ENCODE data around the gene IQCH. TPM values are rescaled to one million over a fixed set of nuclear protein-coding genes. Genes with fewer than 3 reads are reported as not detected.

The IQCH gene
- total and polyA plus RNA-seq, 10 donors, result 0.12 to 2.3 (median 1.3) TPM

GRCh38 chr15:67296684-67297083 is 42.1 kb downstream of the IQCH start:
- 78 to 86% (median 80%) methylated on average over 1 of the region's 1 CpG for WGBS, 5 donors
- H3K9me3 ChIP-seq, result no peaks in the 10 kb centered on the region
- no peak overlapping the region for H3K27ac ChIP-seq
- TF ChIP-seq, protein P1, sequence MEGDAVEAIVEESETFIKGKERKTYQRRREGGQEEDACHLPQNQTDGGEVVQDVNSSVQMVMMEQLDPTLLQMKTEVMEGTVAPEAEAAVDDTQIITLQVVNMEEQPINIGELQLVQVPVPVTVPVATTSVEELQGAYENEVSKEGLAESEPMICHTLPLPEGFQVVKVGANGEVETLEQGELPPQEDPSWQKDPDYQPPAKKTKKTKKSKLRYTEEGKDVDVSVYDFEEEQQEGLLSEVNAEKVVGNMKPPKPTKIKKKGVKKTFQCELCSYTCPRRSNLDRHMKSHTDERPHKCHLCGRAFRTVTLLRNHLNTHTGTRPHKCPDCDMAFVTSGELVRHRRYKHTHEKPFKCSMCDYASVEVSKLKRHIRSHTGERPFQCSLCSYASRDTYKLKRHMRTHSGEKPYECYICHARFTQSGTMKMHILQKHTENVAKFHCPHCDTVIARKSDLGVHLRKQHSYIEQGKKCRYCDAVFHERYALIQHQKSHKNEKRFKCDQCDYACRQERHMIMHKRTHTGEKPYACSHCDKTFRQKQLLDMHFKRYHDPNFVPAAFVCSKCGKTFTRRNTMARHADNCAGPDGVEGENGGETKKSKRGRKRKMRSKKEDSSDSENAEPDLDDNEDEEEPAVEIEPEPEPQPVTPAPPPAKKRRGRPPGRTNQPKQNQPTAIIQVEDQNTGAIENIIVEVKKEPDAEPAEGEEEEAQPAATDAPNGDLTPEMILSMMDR (IDR thresholded peaks at IDR 0.05 in 8 of 11, conservative IDR thresholded peaks at IDR 0.05 in 3 of 11), result no peak
- TF ChIP-seq POLR2AphosphoS5 (IDR thresholded peaks at IDR 0.05), result no peak
- TF ChIP-seq POLR2A (IDR thresholded peaks at IDR 0.05), result no peak
- peaks cover 0 to 10% (median 0%) of the 10 kb centered on the region in 6 donors for H3K4me1 ChIP-seq
- H3K4me3 ChIP-seq, result no peak overlapping the region
- DNase-seq, result no peak
- intact Hi-C loops (cut with DNase I; ENCODE audit: low total_unique reads), result loop anchor here (2.0 kb wide), 1 partner anchor 346 kb away; no protein-coding TSS in a partner anchor
- no peaks in the 10 kb centered on the region for H3K36me3 ChIP-seq
- no peaks in the 10 kb centered on the region for H3K27me3 ChIP-seq (replicated peaks in 1 of 7)

- no peak overlapping the region for H3K27ac ChIP-seq
- no peak for DNase-seq
- H3K9me3 ChIP-seq, result no peaks in the 10 kb centered on the region
- intact Hi-C loops (cut with DNase I; ENCODE audit: low total_unique reads), result no loop called here
- H3K4me3 ChIP-seq, result no peak overlapping the region
- WGBS, 5 donors, result 71 to 86% (median 81%) methylated on average over 2 of the region's 2 CpGs
- H3K4me1 ChIP-seq, result peaks cover 0 to 10% (median 0%) of the 10 kb centered on the region in 6 donors
- TF ChIP-seq POLR2AphosphoS5 (IDR thresholded peaks at IDR 0.05) (no peak), POLR2A (IDR thresholded peaks at IDR 0.05) (no peak)
- TF ChIP-seq, protein P1 (IDR thresholded peaks at IDR 0.05 in 8 of 11, conservative IDR thresholded peaks at IDR 0.05 in 3 of 11), result no peak
- H3K27me3 ChIP-seq (replicated peaks in 1 of 7), result no peaks in the 10 kb centered on the region
- H3K36me3 ChIP-seq, result no peaks in the 10 kb centered on the region
Observed at GRCh38 chr15:67300266-67301025, 45.9 kb downstream of the IQCH start.

DNA sequence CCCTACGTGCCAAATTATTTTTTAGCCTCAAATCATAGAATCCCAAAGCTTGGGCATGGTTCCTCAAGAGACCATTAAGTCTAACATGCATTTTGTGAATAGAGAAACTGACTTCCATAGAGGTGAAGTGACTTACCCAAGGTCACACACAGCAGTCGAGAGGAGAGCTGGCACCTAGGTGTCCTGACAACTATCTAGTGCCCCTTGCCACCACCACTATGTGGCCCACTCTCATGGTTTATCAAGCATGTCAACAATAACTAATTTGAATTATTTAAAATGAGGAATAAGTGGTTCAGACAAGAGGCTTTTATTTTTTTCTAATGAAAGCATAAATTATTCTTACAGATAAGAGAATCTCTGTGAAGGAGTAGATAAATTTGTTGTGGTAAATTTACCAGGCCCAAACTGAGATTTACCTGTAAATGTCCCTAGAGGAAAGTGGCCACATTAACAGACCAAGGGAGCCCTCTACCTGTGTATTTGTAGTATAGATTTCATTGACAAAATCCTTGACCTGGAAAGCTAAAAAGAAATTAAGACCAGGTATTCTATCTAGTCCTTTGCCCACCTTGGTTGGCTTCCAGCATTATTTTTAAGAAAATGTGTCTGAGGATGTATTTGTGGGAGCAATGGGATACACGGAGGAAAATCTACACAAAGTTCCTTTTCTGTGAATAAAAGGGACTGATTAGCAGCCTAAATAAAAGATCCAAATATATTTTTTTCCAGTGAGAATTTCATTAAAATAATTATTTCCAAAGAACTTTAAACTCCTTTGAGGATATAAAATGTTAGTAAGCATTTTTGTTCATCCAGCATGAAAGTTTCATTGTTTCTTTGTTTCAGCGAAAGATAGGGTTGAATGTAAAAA is 49.1 kb downstream of the IQCH start:
- DNase-seq, result no peak
- 70 to 78% (median 73%) methylated on average over 4 of the region's 4 CpGs for WGBS, 5 donors
- no peaks in the 10 kb centered on the region for H3K27me3 ChIP-seq (replicated peaks in 1 of 7)
- no peaks in the 10 kb centered on the region for H3K36me3 ChIP-seq
- no peak for TF ChIP-seq POLR2AphosphoS5 (IDR thresholded peaks at IDR 0.05)
- TF ChIP-seq, protein P1 (IDR thresholded peaks at IDR 0.05 in 8 of 11, conservative IDR thresholded peaks at IDR 0.05 in 3 of 11), result peak in 9 of 11 experiments; percentile 7 to 59 (median 48)
- H3K27ac ChIP-seq, result no peak overlapping the region
- intact Hi-C loops (cut with DNase I; ENCODE audit: low total_unique reads), result loop anchor here (2.0 kb wide), 1 partner anchor 357 kb away; no protein-coding TSS in a partner anchor
- no peaks in the 10 kb centered on the region for H3K9me3 ChIP-seq
- H3K4me1 ChIP-seq, result no peaks in the 10 kb centered on the region
- H3K4me3 ChIP-seq, result no peak overlapping the region

GRCh38 chr15:67304778-67305177 is 50.2 kb downstream of the IQCH start:
- Histone ChIP-seq H3K4me1 (no peaks in the 10 kb centered on the region), H3K36me3 (no peaks in the 10 kb centered on the region), H3K27me3 (replicated peaks in 1 of 7) (no peaks in the 10 kb centered on the region), H3K27ac (no peak overlapping the region), H3K4me3 (no peak overlapping the region), H3K9me3 (no peaks in the 10 kb centered on the region)
- no peak for DNase-seq
- TF ChIP-seq, protein P1 (IDR thresholded peaks at IDR 0.05 in 8 of 11, conservative IDR thresholded peaks at IDR 0.05 in 3 of 11), result no peak
- TF ChIP-seq POLR2AphosphoS5 (IDR thresholded peaks at IDR 0.05), result no peak
- TF ChIP-seq POLR2A (IDR thresholded peaks at IDR 0.05), result no peak
- intact Hi-C loops (cut with DNase I; ENCODE audit: low total_unique reads), result no loop called here
